CD14-positive monocyte (primary cell): ENCODE measurements around the gene CREG1. TPM values are rescaled to one million over a fixed set of nuclear protein-coding genes. Genes with fewer than 3 reads are reported as not detected.

Experiments used
- DNase-seq, 3 donors: peaks; one replicate each; pipeline ENCODE4 v3.0.0-alpha.2; 2011 to 2022
- H2AFZ ChIP-seq: 2 replicates; pipeline ENCODE4 v1.6.0; 2012; ENCODE audit warnings: mild to moderate bottlenecking, low read depth, low read length, inconsistent platforms; ENCODE audit not compliant: insufficient read depth, poor library complexity, severe bottlenecking
- H3K27ac ChIP-seq, 2 donors: 1 replicate in 1 of 2; 2 replicates in 1 of 2; pipeline ENCODE4 v1.5.1; 2012 to 2013; ENCODE audit warnings: low read length in 2 of 2, control low read depth in 1 of 2, inconsistent platforms in 1 of 2, low read depth in 1 of 2, mild to moderate bottlenecking in 1 of 2
- H3K27me3 ChIP-seq, 2 donors: one replicate each; pipeline versions ENCODE4 v1.6.0 to v1.6.1; 2011 to 2013; ENCODE audit warnings: low read length in 2 of 2; ENCODE audit not compliant: control insufficient read depth in 2 of 2, insufficient read depth in 2 of 2
- H3K36me3 ChIP-seq, 2 donors: replicated peaks in 1 of 2; 1 replicate in 1 of 2; 2 replicates in 1 of 2; pipeline versions ENCODE4 v1.5.1 to v1.6.1; 2012 to 2013; ENCODE audit warnings: low read length in 2 of 2, control low read depth in 1 of 2, inconsistent platforms in 1 of 2, mild to moderate bottlenecking in 1 of 2; ENCODE audit not compliant: insufficient read depth in 2 of 2, control insufficient read depth in 1 of 2
- H3K4me1 ChIP-seq, 2 donors: 1 replicate in 1 of 2; 2 replicates in 1 of 2; pipeline versions ENCODE4 v1.5.1 to v1.6.1; 2012 to 2013; ENCODE audit warnings: low read length in 2 of 2, control low read depth in 1 of 2, inconsistent platforms in 1 of 2, mild to moderate bottlenecking in 1 of 2, moderate library complexity in 1 of 2; ENCODE audit not compliant: insufficient read depth in 2 of 2, control insufficient read depth in 1 of 2
- H3K4me2 ChIP-seq: replicated peaks from 2 replicates; pipeline ENCODE3; 2012; ENCODE audit warnings: low read length, moderate library complexity, mild to moderate bottlenecking; ENCODE audit not compliant: poor library complexity, severe bottlenecking; ENCODE audit errors: extremely low read depth
- H3K4me3 ChIP-seq, 3 experiments: fragments of 200-600 bp in 1 of 3; sonication (generic) in 1 of 3; replicated peaks in 1 of 3; 1 replicate in 2 of 3; 2 replicates in 1 of 3; pipeline ENCODE4 v1.5.1; 2011 to 2013; ENCODE audit warnings: low read length in 3 of 3, mild to moderate bottlenecking in 3 of 3, control low read depth in 2 of 3, low read depth in 2 of 3, inconsistent platforms in 1 of 3, moderate library complexity in 1 of 3
- H3K79me2 ChIP-seq: 2 replicates; pipeline ENCODE4 v1.6.0; 2012; ENCODE audit warnings: mild to moderate bottlenecking, control low read depth, inconsistent platforms, low read length, moderate library complexity; ENCODE audit not compliant: insufficient read depth
- H3K9ac ChIP-seq: 2 replicates; pipeline ENCODE4 v1.6.0; 2017; ENCODE audit warnings: low read length, mild to moderate bottlenecking; ENCODE audit not compliant: insufficient read depth, poor library complexity, severe bottlenecking
- H3K9me3 ChIP-seq, 2 donors: replicated peaks in 1 of 2; 1 replicate in 1 of 2; 2 replicates in 1 of 2; pipeline versions ENCODE4 v1.5.1 to v1.6.1; 2012 to 2013; ENCODE audit warnings: low read length in 2 of 2, control low read depth in 1 of 2; ENCODE audit not compliant: control insufficient read depth in 1 of 2, insufficient read depth in 1 of 2
- H4K20me1 ChIP-seq: 2 replicates; pipeline ENCODE4 v1.6.0; 2012; ENCODE audit warnings: mild to moderate bottlenecking, low read length, control low read depth, moderate library complexity; ENCODE audit not compliant: insufficient read depth
- H3K27ac Mint-ChIP-seq, 7 donors: one replicate each; pipeline ENCODE4 v1.8.0; 2020; ENCODE audit warnings: mild to moderate bottlenecking in 7 of 7, mixed read lengths in 7 of 7, moderate library complexity in 6 of 7, inconsistent platforms in 2 of 7
- H3K27me3 Mint-ChIP-seq, 3 donors: one replicate each; pipeline ENCODE4 v1.8.0; 2021 to 2022; ENCODE audit warnings: low read depth in 3 of 3, mild to moderate bottlenecking in 3 of 3, mixed read lengths in 3 of 3, moderate library complexity in 3 of 3, inconsistent platforms in 1 of 3
- H3K36me3 Mint-ChIP-seq, 2 donors: one replicate each; pipeline ENCODE4 v1.8.0; 2020; ENCODE audit warnings: mixed read lengths in 2 of 2, inconsistent platforms in 1 of 2, mild to moderate bottlenecking in 1 of 2
- H3K4me1 Mint-ChIP-seq: one replicate; pipeline ENCODE4 v1.8.0; 2020; ENCODE audit warnings: mild to moderate bottlenecking, mixed read lengths
- H3K4me3 Mint-ChIP-seq, 2 donors: one replicate each; pipeline ENCODE4 v1.8.0; 2020; ENCODE audit warnings: mild to moderate bottlenecking in 2 of 2, mixed read lengths in 2 of 2, moderate library complexity in 1 of 2
- H3K9me3 Mint-ChIP-seq, 7 donors: one replicate each; pipeline ENCODE4 v1.8.0; 2020 to 2022; ENCODE audit warnings: mixed read lengths in 7 of 7, mild to moderate bottlenecking in 6 of 7, moderate library complexity in 6 of 7, inconsistent platforms in 2 of 7
- CTCF ChIP-seq: fragments of 200-600 bp; IDR thresholded peaks from one replicate; pipeline ENCODE4 v1.8.0; 2022; ENCODE audit warnings: antibody characterized with exemption, mild to moderate bottlenecking
- WGBS: methylation state at CpG from one replicate; pipeline ENCODE4 v1.1.5; 2013; ENCODE audit warnings: missing lambda C conversion rate; ENCODE audit not compliant: insufficient coverage; 5-methylcytosine and 5-hydroxymethylcytosine counted together
- intact Hi-C, 2 donors: fragments of 100-400 bp; cut with micrococcal nuclease; formaldehyde crosslinking; loops; one replicate each; pipeline versions ENCODE4 v1.15.0 to v1.15.1; 2023
- polyA plus RNA-seq, 3 donors: library from polyadenylated mRNA; depleted of rRNA in 1 of 3; unstranded in 2 of 3; stranded (reverse) in 1 of 3; fragments of 300-500 nt in 2 of 3; fragments of >200 nt in 1 of 3; fragmentation: Illumina TruSeq in 2 of 3; gene quantifications; 1 replicate in 2 of 3; 2 replicates in 1 of 3; pipeline ENCODE4 v1.2.3, GENCODE V29; 2012 to 2021

The CREG1 gene
- polyA plus RNA-seq, 3 donors = 150 to 309 (median 248) TPM

- intact Hi-C loops = loop anchor here in 1 of 2 donors (5.0 kb wide), 1 partner anchor 33 kb away; no protein-coding TSS in a partner anchor
- no peak for DNase-seq
- H3K9me3 Mint-ChIP-seq = peaks cover 0 to 6% (median 0%) of the 10 kb centered on the region in 7 donors
Measured at GRCh38 chr1:167594822-167595221, 41.3 kb upstream of the CREG1 start.

GRCh38 chr1:167593860-167594259, 40.3 kb upstream of the CREG1 start:
- Histone ChIP-seq H3K9me3 (no peaks in the 10 kb centered on the region), H4K20me1 (no peaks in the 10 kb centered on the region), H3K79me2 (no peaks in the 10 kb centered on the region), H3K36me3 (no peaks in the 10 kb centered on the region), H3K27ac (no peak overlapping the region), H3K4me3 (no peak overlapping the region), H3K4me2 (no peak overlapping the region), H3K9ac (no peak overlapping the region), H2AFZ (no peak overlapping the region), H3K27me3 (no peaks in the 10 kb centered on the region), H3K4me1 (peaks cover 0 to 4% of the 10 kb centered on the region in 2 donors)
- intact Hi-C loops = no loop called here
- no peak overlapping the region for H3K27ac Mint-ChIP-seq
- no peak for DNase-seq
- H3K9me3 Mint-ChIP-seq = peaks cover 0 to 6% (median 0%) of the 10 kb centered on the region in 7 donors
- no peak for TF ChIP-seq CTCF
- peaks cover 0 to 2% (median 0%) of the 10 kb centered on the region in 3 donors for H3K27me3 Mint-ChIP-seq
- peaks cover 9% of the 10 kb centered on the region for H3K4me1 Mint-ChIP-seq
- no peak overlapping the region for H3K4me3 Mint-ChIP-seq
- no peaks in the 10 kb centered on the region for H3K36me3 Mint-ChIP-seq
- 79% methylated on average over 4 of the region's 5 CpGs for WGBS

More at GRCh38 chr1:167594822-167595221, 41.3 kb upstream of the CREG1 start:
- H3K9ac ChIP-seq = no peak overlapping the region
- H2AFZ ChIP-seq = no peak overlapping the region
- no peak overlapping the region for H3K4me2 ChIP-seq
- 37% methylated on average over 5 of the region's 6 CpGs for WGBS
- Mint-ChIP-seq H3K27me3 (peaks cover 0 to 2% (median 0%) of the 10 kb centered on the region in 3 donors), H3K4me3 (no peak overlapping the region), H3K4me1 (peaks cover 13% of the 10 kb centered on the region), H3K27ac (no peak overlapping the region), H3K36me3 (no peaks in the 10 kb centered on the region)
- no peak for TF ChIP-seq CTCF
- H3K27ac ChIP-seq = no peak overlapping the region
- H3K4me3 ChIP-seq = no peak overlapping the region
- H3K36me3 ChIP-seq = no peaks in the 10 kb centered on the region
- no peaks in the 10 kb centered on the region for H3K79me2 ChIP-seq
- H3K27me3 ChIP-seq = no peaks in the 10 kb centered on the region
- no peaks in the 10 kb centered on the region for H4K20me1 ChIP-seq
- peaks cover 6 to 9% of the 10 kb centered on the region in 2 donors for H3K4me1 ChIP-seq
- no peaks in the 10 kb centered on the region for H3K9me3 ChIP-seq
